Left renal cortex interstitium (tissue), 4 donors: ENCODE data around the gene ADGRG7. TPM values are rescaled to one million over a fixed set of nuclear protein-coding genes. Genes with fewer than 3 reads are reported as not detected.
"Not testable (repeated sequence)": the region's sequence is repeated elsewhere in the genome, so short reads cannot be mapped to it uniquely, and the experiment has no call there.

ENCODE experiments used
- DNase-seq, 4 donors: peaks; one replicate each; pipeline ENCODE4 v3.0.0-alpha.2; 2013; ENCODE audit warnings: low read depth in 4 of 4, low spot score in 2 of 4, missing footprints in 1 of 4
- polyA plus RNA-seq, 4 donors: library from polyadenylated mRNA; unstranded; fragments of 120-200 nt; gene quantifications; one replicate each; pipeline ENCODE4 v1.2.1, GENCODE V29; 2013; ENCODE audit not compliant: insufficient read length in 4 of 4

The ADGRG7 gene, protein sequence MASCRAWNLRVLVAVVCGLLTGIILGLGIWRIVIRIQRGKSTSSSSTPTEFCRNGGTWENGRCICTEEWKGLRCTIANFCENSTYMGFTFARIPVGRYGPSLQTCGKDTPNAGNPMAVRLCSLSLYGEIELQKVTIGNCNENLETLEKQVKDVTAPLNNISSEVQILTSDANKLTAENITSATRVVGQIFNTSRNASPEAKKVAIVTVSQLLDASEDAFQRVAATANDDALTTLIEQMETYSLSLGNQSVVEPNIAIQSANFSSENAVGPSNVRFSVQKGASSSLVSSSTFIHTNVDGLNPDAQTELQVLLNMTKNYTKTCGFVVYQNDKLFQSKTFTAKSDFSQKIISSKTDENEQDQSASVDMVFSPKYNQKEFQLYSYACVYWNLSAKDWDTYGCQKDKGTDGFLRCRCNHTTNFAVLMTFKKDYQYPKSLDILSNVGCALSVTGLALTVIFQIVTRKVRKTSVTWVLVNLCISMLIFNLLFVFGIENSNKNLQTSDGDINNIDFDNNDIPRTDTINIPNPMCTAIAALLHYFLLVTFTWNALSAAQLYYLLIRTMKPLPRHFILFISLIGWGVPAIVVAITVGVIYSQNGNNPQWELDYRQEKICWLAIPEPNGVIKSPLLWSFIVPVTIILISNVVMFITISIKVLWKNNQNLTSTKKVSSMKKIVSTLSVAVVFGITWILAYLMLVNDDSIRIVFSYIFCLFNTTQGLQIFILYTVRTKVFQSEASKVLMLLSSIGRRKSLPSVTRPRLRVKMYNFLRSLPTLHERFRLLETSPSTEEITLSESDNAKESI
- under 1 TPM; 0.05 to 0.25 (median 0.07) TPM for polyA plus RNA-seq

DNA sequence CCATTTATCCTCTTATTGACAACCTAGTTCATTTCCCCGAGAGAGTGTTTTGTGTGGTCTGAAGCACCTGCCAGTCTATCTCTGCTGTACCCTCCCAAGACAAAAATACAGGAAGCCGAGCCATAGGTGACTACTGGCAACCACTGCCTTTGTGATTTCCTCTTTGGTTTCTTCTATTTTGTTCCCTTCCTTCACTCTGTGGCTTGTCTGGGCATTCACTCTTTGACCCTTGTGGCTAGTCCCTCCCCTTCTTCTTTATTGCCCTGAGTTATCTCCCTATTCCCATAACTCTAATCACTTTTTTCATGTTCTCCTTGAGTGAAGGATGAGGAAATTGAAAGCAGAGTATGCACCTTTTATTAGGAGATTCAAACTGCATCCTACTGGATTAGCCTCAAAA, at the start of gene ADGRG7:
TSS of gene ADGRG7 (plus strand) at position 297 of the 400 bp plus-strand sequence. CDS start 256 bp downstream, outside the sequence.
- DNase-seq = no peak

DNA sequence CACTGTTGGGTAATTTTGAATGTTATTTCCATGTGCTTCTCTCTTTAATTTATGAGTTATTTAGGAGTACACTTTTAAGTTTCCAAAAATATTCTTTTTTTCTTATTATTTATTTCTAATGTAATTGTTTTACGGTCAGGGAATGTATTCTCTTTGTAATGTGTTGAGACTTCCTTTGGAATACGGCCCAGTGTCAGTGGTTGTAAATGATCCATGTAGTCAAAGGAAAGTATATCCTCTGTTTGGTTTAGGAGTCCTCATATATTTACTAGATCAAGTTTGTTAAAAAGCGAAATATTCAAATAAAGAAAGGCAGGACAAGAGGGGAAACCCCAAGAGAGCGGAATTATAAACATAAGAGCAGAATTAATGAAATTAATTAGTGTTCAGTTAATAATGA, 49.0 kb upstream of the ADGRG7 start:
- no peak for DNase-seq

DNA sequence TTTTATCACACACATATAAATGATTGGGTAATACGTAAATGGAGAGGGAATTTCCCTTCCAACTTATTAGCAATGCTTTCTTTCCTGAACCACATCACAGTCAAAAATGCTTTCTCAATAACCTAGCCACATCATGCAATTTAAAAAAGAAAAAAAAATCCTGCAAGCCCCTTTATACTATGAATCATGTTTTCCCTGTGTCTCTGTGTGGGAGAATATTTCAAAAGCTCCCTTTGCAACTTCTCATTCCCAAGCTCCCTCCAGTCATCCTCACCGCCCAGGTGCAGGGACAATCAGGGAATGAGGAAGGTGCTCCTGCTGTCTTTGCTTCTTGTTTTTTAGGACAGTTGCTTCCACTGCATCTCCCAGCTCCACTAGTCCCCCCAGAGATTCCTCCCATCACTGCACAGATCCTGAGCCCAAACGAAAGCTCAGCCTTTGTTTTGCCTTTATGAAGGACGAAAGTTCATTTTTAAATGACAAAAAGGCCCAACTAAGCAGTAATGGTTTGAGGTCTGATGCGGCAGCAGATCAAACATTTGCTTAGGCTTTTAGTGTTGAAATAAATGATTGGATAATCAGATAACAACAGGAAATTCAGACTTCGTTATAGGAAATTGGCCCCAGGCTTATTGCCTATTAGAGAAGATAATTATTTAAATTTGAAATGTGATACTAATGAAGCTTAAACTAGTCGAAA, 47.8 kb upstream of the ADGRG7 start:
- no peak for DNase-seq

DNA sequence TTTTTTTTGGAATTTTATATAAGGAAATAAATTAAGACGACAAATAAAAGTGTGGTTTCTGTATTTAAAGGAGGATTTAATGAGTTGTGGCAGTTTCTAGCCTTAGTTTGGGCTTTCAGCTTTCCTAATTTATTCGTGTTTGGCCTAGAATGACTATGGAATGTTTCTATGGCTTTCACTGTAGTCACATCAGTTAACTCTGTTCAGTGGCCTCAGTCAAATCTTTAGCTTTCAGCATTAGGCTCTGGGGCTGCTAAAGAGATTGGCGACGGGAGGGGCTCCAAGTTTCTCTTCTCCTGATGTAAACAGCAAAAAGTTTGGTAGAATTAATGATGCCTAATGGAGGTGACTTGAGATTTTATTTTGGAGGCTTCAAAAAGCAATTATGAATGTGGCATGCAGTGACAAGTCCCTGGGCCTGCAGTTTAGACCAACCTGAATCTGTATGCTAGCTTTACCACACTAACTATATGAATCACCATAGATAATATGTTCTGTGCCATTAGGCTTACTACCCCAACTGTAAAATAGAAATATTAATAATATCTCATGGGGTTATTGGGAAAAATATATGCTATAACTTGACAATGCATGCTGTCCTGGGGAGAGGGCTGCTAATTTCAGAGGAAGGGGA, 47.1 kb upstream of the ADGRG7 start:
- no peak for DNase-seq

DNA sequence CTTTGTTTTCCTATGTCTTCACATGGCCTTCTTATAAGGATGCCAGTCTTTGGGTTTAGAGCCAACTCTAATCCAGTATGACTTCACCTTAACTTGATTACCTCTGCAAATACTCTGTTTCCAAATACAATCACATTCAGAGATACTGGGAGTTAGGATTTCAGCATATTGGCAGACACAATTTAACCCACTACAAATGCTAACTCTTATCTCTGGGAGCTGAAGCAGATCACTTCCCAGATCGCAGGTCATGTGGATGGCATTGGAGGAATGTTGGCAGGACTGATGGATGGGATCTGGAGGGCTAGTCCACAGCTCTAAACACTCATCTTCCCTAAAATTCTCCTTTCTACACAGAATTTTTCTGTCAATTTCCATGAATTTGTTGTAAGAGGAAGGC, 46.2 kb upstream of the ADGRG7 start:
- no peak for DNase-seq

DNA sequence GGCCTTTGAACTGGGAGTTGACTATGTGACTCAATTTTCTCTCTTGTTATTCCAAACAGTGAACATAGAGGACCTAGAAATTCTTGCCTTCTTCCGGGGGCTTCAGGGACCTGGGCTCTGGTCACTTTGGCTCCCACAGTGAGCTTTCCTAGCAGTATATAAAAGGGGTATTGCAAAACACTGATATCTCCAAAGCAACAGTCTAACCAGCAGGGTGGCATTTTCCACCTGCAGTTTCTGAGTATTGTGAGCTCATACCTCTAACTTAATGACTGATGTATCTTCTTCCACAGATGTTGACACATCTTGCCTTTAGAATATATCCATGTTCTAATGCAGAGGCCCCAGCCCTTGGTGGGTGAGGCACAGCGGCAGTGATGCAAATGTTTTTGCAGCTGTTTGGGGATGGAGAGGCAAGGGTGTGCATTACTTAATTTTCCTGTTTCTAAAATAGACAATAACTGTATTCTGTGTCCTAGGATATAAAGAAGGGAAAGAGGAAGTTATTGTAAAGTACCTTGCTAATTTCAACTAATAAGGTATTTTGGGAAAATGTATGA, 45.7 kb upstream of the ADGRG7 start:
- no peak for DNase-seq

GRCh38 chr3:100570811-100571210, 38.6 kb upstream of the ADGRG7 start:
- no peak for DNase-seq

DNA sequence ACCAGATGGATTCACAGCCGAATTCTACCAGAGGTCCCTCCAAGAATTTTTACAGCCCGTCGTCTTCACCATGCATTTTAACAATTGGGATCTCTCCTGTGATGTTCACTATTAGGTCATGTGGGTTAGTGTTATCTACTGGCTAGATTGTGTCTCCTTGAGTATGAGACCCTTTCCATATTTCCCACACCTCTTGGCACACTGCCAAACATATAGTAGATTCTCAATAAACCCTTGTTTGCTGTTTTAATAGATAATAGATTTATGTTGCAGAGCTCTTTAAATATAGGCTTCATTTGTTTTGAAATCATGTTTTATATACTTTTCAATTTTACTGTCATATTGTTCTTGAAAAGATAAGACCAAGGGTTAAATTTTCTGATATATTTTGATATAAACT, 34.9 kb upstream of the ADGRG7 start:
- no peak for DNase-seq

DNA sequence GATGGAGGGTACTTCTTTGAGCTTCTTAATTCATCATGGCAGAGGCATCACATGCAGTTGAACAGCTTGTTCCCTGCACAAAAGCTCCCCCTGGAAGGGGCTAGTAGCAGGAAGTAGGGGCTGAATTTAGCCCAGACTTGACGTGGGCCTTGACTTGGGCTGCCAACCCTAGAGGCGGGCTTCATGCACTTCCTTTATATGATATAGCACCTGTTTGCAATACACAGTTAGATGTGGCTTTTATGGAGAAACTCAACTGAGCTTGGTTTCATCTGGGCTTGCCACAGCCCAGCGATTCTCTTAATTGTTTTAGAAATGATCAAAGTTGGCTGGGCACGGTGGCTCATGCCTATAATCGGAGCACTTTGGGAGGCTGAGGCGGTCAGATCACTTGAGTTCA, 33.7 kb upstream of the ADGRG7 start:
- DNase-seq = no peak

- no peak for DNase-seq
Observed at GRCh38 chr3:100577382-100578008, 31.9 kb upstream of the ADGRG7 start.

GRCh38 chr3:100578646-100579045, 30.8 kb upstream of the ADGRG7 start:
- DNase-seq = no peak

DNA sequence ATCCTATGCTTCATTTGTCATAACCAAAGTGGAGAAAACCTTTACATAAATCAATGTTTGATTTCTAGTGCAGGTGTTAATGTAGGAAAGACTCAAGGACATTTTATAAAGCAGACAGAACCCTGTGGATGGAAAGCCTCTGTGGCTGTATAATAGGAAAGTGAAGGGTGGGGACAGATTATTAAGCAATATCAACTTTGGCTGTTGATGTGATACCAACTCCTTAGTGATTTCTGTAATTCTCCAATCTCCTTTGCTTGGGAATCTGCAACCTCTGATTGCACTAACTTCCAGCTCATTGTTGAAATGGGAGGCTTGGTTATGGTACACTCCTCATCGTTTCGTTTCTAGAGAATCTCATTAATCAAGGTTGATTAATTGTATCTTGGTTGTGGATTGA, 29.3 kb upstream of the ADGRG7 start:
- DNase-seq = no peak

DNA sequence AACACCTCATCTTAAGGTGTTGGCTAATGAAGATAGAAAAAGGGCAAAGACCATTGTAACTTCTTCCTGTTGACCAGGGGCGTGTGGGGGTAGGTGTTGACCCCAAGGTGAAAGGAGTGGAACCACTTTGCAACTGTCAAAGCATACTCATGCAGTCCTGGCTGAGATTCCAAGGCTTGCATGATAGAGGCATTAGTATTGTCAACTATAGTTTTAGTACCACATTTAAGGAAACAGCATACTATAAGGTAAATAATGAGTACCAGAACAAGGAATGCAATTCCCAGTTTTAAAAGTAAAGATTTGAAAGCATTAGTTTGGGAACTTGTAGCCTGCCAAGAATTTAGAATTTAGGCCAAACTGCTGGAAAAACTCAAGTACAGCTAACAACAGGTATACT, 27.8 kb upstream of the ADGRG7 start:
- no peak for DNase-seq

DNA sequence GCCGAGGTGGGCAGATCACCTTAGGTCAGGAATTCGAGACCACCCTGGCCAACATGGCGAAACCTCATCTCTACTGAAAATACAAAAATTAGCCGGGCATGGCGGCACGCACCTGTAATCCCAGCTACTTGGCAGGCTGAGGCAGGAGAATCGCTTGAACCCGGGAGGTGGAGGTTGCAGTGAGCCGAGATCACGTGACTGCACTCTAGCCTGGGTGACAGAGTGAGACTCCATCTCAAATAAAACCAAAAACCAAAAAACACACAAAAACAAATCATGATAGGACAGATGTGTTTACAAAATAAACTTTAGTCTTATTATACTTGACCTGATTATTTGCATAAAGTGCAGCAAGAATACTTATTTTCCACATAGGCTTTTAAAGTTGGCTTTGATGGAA, 27.2 kb upstream of the ADGRG7 start:
- DNase-seq = not testable (repeated sequence)

GRCh38 chr3:100584101-100584660, 25.2 kb upstream of the ADGRG7 start:
- no peak for DNase-seq

- DNase-seq = no peak
Observed at GRCh38 chr3:100586832-100587231, 22.6 kb upstream of the ADGRG7 start.

GRCh38 chr3:100588251-100588650, 21.1 kb upstream of the ADGRG7 start:
- DNase-seq = no peak

- DNase-seq = peak; percentile 29 to 60 (median 44)
Observed at GRCh38 chr3:100590114-100590839, 19.1 kb upstream of the ADGRG7 start.

GRCh38 chr3:100590840-100591147, 18.6 kb upstream of the ADGRG7 start:
- no peak for DNase-seq
